DMS53 treated with DMSO at 0.1 percent for 48 hours (cell line): ENCODE data around the gene PPM1H.

ENCODE experiments used
- DNase-seq: peaks from one replicate; lab custom pipeline; 2025; ENCODE audit not compliant: unreplicated experiment; lab: John Stamatoyannopoulos, UW

Gene PPM1H

GRCh38 chr12:62876938-62877548 is 57.9 kb downstream of the PPM1H start:
- no peak for DNase-seq

DNA sequence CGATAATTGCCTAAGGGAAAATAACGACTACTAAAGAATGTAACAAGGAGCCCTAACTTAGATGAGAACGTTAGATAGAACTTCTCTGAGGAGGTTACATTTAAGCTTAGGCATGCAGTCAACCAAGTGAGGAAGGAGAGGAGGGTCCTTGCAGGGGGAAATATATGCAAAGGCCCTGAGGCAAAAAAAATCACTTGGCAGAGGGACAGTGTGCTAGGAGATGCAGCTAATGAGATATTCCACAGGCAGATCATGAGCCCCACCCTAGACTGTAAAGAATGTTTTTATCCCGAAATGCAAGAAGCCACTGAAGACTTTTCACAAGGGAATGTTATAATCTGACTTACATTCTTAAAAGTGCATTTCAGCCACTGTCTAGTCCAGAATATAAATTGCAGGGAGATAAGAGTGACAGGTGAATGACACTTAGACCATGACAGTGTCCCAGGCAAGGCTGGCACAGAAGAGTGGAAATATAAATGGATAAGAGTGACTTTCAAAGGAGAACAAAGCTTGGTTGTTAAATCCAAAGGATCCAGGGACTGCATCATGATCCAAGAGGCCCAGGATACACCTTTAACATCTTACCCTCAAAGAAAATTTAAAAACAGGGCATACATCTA is 61.0 kb downstream of the PPM1H start:
- DNase-seq = no peak

DNA sequence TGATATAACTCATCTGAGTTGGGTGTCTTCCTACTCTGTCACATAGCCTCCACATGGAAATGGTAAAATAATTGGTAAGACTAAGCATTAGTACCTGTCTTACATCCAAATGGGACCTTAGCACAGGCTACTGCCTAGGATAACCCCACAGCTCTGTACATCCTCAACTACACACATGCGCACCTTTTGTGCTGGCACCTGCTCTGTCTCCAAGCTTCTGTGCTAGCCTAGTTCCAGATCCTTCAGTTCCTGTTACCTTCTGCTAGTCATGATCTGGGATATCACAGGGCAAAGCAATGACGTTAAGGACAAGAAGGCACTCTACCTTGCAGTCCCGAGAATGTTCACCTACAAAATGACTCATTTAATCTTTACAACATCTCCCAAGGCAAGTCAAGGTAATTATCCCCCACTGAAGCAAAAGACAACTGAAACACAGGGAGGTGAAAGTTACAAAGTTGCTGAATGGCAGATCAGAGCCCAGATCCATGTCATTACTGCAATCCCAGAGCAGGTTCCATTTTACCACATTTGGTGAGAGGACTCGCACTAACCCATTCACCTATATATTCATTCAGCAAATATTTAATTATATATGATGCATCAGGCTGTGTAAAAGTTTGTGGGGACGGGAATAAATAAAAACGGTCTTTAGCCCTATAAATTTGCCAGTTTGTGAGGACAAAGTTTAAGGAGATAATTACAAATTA is 61.7 kb downstream of the PPM1H start:
- no peak for DNase-seq

DNA sequence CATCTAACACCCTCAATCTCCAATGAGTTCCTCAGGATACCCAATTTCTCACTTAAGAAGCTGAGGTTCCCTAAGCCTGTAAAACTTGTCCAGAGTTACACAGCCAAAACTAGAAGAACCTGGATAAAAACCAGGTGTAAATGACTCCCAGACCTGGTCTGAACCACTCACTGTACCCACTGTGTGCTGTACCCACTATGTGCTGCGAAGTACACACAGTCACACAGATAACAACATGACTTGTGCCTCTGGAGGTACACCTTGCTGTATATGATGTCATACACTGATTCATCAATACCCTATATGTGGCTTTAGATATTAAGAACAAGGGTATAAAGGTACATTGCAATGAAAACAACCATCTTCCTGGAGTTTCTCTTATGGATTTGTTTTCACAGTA is 66.1 kb downstream of the PPM1H start:
- no peak for DNase-seq

DNA sequence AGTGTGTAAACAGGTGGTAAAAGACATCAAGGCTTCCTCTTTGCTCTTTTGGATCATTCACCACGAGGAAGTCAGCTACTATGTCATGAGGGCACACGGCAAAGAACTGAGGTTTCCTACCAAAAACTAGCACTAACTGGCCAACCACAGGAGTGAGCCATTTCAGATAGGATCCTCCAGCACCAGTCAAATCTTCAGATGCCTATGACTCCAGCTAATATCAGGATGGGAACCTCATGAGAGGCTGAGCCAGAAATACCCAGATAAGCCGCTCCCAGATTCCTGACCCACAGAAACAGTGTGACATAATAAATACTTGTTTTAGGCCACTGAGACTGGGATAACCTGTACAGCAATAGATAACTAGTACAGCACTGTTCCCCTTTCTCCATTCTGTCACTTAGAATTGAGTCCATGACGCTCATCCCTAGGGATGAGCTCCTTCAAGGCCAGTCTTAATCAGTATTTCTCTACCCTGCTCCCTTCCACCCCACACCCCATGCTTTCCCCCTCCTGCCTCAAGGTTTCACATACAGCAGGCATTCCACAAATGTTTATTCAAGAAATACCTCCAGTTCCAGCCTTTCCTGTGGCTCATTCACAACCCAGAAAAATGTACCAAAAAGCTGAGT is 68.4 kb downstream of the PPM1H start:
- no peak for DNase-seq

DNA sequence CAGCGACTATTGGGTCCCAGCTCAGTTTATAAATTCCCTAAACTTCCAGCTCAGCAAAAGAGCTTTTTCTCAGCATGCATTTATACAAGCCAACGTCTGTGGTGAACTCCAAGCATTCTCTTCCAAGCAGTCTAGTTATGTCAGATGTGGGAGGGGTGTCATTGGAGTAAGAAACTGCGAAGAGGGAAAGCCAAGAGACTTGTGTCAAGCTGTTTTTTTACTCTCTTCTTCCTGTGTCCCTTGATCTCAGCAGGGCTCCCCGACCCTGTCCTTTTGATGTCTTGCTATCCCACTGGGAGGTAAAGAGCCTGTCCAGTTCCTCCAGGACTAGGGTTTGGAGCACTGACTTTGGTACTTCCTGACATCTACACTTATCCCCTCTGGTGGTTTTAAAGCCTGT is 69.0 kb downstream of the PPM1H start:
- no peak for DNase-seq

GRCh38 chr12:62865065-62865464 is 69.9 kb downstream of the PPM1H start:
- no peak for DNase-seq

- no peak for DNase-seq
Observed at GRCh38 chr12:62862259-62862881, 72.6 kb downstream of the PPM1H start.

- no peak for DNase-seq
Observed at GRCh38 chr12:62861586-62861985, 73.4 kb downstream of the PPM1H start.

DNA sequence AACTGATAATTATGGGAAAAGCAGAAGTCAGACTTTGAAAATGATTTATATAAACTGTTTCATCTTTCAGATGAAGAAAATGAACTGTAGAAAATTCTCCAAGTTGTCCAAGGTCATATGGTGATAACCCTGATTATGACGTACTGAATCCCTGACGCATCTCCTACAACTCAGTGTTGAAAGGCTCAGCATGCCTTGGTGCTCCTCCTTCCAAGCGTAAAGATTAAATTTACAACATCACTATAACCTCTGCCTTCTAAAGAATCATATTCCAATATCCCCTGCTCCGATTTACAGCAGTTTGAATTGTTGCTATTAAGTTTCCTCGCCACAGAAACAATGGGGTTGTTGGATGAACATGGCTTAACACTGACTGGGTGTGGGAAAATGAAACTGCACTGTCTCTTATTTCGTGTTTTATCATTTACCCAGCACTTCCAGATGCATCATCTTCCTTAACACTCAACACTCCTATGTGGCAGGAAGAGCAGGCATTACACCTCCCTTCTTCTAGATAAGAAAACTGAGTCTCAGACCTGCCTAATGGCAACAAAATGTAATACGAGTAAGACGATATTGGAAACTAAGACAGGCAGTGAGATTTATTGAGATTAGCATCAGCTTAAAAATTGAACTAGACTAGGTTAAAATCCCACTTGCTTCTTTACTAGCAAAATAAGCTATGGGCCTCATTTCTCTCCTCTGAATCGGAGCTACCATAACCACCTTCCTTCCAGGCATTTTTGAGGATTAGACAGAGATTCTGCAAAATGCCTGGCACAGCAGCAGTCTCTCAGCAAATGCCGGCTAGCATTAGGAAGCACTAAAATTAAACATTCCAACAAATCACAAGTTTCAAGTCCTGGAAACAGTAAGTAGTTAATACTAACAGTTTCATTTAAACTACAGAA is 74.2 kb downstream of the PPM1H start:
- DNase-seq = no peak

- no peak for DNase-seq
Observed at GRCh38 chr12:62860020-62860419, 74.9 kb downstream of the PPM1H start.

DNA sequence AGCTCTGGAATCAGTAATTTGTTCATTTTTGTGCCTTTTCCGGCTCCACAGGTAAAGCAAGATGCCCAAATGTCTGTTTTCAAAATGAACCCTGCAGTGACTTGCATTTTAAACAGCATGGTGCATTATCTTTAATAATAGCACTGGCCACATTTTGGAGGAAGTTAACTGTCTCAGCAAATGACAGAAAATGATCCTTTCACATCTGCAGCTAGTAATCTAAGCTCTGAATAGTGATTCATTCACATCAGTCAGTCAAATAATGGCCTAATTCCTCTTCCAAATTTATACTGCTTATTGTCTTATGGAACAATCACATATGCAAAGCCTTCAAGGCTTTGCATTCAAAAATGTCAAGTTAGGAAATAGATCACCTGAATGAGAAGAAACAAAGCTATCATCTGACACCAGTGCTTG is 75.6 kb downstream of the PPM1H start:
- no peak for DNase-seq

GRCh38 chr12:62856454-62856853 is 78.5 kb downstream of the PPM1H start:
- DNase-seq = no peak

DNA sequence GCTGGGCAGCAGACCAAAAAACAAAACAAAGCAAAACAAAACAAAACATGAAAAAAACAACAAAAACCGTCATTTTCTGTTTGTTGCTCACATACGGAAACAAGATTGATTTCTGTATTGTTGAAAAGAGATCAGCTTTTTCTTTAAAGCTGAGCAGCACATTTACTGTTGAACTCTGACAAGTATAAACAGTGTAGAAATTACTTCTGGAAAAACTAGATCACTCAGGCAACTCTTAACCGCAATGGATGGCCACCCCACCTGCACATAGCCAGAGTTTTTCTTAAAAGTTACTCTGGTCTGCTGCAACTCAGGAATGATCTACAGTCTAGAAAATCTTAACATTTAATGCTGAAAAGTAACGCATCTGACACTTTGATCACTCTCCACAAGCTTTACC is 80.9 kb downstream of the PPM1H start:
- DNase-seq = no peak

DNA sequence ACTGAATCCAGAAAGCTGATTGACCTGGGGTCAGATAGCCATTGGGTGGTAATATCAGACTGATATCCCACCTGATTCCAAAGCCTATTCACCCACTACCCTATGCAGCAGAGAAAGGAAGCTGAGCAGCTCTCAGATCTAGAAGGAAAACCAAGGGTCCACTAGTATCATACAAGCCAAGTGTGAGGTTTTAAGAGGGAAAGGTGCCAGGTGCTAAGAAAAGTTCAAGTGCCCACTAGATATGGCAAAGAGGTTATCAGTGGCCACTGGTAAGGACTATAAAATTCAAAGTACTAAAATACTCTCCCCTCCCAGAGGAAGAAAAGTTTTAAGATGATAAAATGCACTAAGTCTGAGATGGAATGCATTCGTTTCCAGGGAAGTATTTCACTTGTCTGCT is 85.6 kb downstream of the PPM1H start:
- no peak for DNase-seq

DNA sequence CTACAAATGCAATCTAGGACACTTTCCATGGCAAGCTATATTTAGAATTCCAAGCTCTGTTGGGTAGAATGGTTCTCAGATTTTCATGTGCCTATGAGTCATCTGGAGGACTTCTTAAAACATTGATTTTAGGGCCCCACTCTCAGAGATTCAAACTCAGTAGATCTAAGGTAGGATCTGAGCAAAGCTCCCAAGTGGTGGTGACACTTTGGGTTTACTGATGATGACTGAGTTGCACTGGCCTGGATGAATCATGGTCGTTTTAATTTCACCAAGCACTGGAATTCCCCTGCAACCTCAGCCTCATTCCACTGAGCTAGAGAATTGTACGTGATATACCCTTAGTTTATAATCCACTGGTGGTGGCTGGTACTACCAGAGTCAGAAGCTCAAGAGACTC is 86.5 kb downstream of the PPM1H start:
- DNase-seq = no peak

- no peak for DNase-seq
Observed at GRCh38 chr12:62847709-62848108, 87.2 kb downstream of the PPM1H start.

DNA sequence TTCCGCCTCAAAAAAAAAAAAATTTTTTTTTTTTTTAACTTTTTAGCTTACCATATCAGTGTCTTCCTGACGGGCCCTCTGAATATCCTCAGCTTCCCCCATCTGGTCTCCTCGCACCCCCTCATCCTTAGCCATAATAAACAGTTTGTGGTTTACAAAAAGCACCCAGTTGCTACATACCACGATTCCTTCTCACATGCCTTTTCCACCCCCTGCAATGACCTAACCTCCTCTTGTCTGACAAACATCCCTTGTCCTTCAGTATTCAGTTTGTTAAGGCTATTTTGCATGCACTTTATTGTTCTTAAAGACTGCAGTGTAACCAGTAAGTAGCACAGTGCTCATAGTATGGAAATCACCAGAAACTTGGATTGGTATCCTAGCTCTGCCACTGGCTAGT is 88.5 kb downstream of the PPM1H start:
- DNase-seq = no peak

DNA sequence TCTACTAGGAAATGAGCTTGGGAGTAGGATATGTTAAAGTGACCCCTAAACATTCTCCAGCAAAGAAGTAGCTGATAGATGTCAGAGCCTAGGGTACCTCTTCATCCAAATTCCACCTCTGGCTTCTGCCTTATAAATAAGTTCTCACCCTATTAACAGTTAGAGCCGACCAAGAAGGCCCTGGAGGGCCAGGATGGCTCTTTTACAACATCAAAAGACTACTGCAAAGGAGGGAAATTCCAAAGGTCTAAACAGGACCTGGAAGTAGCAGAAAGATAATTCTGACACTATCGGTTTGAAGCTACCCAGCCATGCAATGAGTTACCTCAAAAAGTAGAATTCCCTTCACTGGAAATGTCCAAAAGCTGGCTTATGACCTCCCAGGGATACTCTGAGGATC is 90.0 kb downstream of the PPM1H start:
- no peak for DNase-seq

GRCh38 chr12:62843716-62844115 is 91.2 kb downstream of the PPM1H start:
- DNase-seq = no peak

DNA sequence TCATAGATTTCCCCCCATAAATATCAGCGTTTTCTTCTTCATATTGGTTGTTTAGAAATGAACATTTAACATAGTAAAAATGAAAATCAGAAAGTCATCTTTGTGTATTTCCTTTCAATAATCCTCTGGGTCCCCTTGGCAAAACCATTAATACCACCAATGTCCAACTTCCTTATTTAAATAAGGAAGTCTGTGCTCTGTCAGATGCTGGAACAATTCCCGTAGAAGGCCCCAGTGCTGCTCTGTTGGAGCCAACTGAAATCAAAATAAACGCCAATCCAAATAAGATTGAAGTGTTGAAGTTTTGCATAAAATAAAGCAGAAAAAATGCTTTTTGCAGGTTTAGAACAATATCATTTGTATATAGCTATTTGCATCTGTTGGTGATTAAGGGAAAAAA is 93.1 kb downstream of the PPM1H start:
- DNase-seq = no peak
